NCI-H2171 (cell line): Measurements from ENCODE around the gene MME.
"Not testable (repeated sequence)": the region's sequence is repeated elsewhere in the genome, so short reads cannot be mapped to it uniquely, and the experiment has no call there.

ENCODE experiments used
- DNase-seq: peaks from one replicate; lab custom pipeline; 2025; lab: John Stamatoyannopoulos, UW

The MME gene

GRCh38 chr3:155084567-155084966, 4.4 kb downstream of the MME start:
- DNase-seq: no peak

DNA sequence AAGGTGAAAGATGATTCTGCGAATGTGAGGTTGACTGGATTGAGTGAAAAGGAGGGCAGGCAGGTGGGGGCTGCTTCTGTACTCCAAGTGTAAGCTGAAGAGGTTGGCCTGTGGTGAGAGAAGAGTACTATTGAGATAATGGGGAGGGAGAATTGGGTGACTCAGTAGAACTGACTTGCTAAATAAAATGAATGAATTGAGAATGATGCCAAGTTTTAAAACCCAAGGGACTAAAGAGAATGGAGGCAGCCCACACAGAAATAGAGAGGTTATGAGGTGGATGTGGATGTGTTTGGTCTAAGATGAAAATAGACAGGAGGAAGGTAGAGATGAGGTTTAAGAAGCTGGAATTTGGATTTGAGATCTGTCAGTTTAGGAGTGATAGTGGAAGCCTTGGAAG, 5.9 kb downstream of the MME start:
- no peak for DNase-seq

DNA sequence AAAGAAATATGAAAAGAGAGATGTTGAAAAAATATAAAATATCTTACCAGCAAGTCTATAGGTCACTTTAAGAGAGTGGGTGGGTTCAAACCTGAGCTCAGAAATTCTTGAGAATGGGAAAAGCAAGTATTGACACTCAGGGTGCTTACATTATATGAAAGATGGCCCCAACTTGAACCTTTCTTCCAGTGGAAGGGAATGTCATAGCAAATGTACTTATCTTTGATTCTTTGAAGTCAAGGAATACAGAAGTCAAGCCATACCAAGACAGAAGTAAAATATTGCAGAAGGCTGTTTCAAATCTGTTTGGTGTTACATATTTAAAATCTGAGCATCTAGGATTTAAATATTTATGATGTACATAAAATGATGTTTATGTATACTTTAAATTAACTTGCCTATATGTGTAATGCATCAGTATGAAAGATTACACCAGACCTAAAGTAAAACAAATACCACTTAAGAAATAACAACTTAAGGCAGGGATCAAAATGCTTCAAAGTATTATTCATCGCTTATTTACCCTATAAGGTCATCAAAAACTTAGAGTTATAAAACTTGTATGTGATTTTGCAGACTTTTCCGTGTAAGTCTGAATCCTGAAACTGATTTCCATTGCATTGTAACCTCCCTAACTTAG, 8.7 kb downstream of the MME start:
- DNase-seq: no peak

DNA sequence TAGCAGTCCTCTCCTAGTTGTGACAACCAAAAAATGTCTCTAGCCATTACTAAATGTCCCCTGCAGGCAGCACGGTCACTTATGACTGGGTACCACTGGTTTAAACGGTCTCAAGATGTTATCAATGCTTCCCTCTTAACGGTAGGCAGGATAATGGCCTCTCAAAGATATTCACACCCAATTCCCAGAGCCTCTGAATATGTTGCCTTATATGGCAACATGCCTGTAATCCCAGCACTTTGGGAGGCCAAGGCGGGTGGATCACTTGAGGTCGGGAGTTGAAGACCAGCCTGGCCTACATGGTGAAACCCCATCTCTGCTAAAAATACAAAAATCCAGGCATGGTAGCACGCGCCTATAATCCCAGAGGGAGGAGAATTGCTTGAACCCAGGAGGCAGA, 9.4 kb downstream of the MME start:
- DNase-seq: no peak

DNA sequence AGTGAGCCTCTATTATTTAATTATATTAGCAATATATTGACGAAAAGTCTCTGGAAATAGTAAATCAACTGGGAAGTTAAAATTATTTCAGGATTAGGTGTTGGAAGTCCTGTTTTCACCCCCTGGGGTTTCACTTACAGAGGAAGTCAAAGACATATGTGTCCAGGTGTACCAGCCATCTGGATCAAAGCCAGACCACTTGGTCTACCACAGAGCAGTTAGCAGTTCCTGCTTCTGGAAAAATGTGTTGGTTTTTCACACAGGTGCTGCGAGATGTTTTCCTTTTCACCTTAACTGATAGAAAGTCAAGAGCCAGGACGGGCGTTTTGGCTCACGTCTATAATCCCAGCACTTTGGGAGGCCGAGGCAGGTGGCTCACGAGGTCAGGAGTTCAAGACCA, 13.1 kb downstream of the MME start:
- no peak for DNase-seq

DNA sequence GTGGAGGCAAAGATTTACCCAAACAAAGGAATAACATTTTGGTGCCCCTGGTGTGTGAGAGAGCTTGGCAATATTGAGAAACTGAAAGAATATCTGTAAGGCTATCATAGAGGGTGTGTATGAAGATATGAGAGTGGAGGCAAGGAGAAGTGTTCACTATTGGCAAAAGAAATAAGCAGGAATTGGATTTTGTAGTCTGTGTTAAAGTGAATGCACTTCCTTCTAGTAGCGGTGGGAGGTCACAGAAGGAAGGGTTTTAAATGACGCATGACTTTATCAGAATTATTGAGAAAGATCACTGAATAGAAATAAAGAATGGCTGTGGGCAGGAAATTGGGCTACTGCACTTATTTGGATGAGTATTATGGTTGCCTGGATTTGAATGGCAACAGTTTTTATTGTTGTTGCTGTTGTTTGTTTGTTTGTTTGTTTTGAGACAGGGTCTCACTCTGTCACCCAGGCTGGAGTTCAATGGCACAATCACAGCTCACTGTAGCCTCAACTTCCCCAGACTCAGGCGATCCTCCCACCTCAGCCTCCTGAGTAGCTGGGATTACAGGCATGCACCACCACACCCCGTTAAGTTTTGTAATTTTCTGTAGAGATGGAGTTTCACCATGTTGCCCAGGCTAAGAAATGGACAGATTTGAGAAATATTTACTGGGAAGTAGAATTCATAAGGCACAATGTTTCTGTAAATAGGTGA, 16.3 kb downstream of the MME start:
- no peak for DNase-seq

DNA sequence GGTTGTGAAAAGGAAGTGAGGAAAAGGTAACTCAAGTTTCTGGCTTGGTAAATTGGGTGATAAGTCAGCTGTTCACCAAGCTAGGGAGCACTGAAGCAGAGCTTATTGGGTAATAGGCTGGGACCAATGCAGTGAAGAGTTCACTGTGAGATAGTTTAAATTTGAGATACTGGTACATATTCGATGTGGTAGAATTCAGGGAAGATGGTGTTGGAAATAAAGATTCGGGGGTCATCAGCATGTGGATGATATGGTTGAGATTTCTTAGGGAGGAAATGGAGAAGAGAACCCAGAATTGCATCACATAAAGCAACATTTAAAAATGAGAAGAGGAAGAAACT, 16.9 kb downstream of the MME start:
- no peak for DNase-seq

- no peak for DNase-seq
These were observed 21.3 kb downstream of the MME start for GRCh38 chr3:155101398-155101797.

DNA sequence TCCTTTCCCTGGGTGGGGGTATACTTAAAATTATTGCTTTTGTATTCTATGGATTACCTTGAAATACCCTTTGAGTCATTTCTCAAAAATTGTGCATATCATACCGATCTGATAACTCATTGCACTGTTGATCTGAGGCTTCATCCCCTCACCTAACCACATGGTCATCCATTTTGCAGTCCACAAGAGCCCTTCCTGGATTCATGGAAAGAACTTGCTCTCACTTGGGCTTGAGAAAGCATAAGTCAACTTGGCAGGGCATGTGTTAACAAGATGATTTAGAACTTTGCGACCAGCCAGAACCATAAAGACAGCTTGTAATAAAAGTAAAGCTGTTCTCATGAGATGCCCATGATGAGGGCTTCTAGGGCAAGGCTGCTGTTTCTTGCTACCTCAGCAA, 22.2 kb downstream of the MME start:
- DNase-seq: no peak

GRCh38 chr3:155103686-155104085, 23.6 kb downstream of the MME start:
- no peak for DNase-seq

GRCh38 chr3:155106119-155106518, 26.0 kb downstream of the MME start:
- no peak for DNase-seq

DNA sequence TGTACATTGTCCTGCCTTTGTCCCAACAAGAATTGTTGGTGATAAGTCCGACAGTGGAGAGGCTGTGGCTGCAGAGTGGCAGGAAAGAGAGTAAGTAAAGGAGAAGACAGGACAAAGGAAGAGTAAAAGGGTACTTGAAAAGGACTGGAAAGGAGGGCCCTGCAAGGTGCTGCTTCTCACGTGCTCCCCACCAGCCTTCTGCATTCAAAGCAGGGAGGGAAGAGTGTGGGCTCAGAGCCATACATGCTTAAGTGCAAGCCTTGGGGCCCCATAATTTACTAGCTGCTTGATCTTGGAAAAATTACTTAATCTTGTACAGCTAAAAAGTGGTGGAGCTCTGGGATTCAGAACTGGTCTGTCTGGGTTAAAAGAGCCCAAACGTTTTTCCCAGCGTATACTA, 29.9 kb downstream of the MME start:
- DNase-seq: no peak

DNA sequence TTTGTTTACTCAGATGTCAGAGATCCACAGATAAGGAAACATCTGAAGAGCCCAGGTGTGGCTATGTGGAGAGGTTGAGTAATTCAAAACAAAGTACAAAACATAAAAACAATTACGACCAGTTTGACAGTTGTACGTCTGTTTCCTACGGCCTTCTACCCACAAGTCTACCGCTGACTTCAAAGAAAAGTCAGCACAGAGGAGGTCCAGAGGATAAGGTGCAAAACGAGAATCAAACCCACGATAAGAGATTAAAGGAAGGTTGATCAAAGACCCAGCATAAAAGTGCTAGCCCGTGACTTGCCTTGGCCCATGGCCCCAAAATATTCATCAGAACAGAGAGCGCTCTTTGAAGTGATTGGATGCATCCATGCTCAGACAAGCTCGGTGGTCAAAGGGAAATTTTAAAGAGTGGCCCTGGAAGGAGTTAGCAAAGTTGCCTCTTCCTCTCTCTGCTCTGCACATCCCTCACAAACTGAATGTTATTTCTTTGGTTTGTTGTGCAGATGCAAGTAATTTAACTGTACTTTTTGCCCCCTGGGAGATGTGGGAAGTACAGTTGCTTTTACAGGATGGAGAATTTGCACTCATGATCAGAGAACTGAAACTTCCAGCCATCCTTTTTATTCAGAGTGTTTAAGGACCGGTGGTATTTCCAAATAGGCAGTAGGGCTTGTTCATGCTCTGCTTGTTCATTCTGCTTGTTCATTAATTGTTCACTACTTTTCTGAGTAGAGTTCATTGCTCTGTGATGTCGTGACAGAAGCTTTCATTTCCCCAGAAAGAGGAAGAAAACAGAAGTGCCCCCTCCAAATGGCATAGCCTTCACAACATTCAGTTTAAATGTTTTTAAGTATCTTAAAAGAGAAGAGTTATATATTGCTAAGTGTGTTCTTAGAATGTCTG, 31.1 kb downstream of the MME start:
- DNase-seq: no peak

- DNase-seq: no peak
These were observed 31.9 kb downstream of the MME start for GRCh38 chr3:155111971-155112370.

- no peak for DNase-seq
These were observed 32.7 kb downstream of the MME start for GRCh38 chr3:155112661-155113389.

- DNase-seq: not testable (repeated sequence)
These were observed 44.6 kb downstream of the MME start for GRCh38 chr3:155124745-155125144.

DNA sequence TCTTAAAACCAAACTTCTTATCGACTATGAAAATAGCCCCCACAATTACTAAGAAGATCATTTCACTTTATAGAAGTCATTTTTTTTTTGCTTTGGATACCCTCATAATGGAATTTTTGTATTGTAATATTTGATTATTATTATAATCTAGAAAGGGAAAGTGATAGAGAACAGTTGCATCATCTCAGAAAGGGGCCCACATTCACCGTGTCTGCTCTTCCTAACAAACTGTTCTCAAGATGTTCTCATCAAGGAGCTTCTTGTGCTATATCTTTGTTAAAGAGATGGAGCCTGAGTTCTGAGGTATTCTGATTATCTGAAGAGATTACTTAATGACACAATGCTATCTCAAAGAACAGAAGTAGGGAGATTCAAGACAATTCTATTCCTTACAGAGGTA, 49.3 kb downstream of the MME start:
- DNase-seq: no peak

- DNase-seq: no peak
These were observed 49.9 kb downstream of the MME start for GRCh38 chr3:155130001-155130400.

- no peak for DNase-seq
These were observed 51.0 kb downstream of the MME start for GRCh38 chr3:155131104-155131503.

- DNase-seq: not testable (repeated sequence)
These were observed 54.2 kb downstream of the MME start for GRCh38 chr3:155134311-155134710.

GRCh38 chr3:155135003-155135402, 54.9 kb downstream of the MME start:
- no peak for DNase-seq

DNA sequence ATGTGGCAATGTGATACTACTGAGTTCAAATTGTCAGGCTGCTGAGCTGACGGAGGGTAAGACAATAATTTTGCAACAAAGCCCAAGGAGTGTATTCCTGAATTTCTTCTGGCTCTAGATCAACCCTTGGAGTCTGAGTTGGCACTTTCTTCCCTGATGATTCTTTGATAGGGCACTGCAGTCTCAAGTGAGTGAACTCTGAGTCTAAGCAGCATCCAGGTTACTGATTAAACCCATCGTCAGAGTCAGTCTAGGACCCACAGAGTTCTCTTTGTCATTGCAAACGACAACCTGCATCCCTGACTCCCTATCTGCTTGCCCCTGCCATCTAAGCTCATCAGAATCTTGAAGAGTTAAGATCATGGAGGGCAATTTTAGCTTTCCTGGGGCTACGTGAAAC, 58.6 kb downstream of the MME start:
- no peak for DNase-seq
